ENCODE data around the gene NCAPG. TPM values are rescaled to one million over a fixed set of nuclear protein-coding genes. Genes with fewer than 3 reads are reported as not detected.

The NCAPG gene
- total and polyA plus RNA-seq, 4 donors, result 0.08 to 45.2 (median 0.91) TPM

DNA sequence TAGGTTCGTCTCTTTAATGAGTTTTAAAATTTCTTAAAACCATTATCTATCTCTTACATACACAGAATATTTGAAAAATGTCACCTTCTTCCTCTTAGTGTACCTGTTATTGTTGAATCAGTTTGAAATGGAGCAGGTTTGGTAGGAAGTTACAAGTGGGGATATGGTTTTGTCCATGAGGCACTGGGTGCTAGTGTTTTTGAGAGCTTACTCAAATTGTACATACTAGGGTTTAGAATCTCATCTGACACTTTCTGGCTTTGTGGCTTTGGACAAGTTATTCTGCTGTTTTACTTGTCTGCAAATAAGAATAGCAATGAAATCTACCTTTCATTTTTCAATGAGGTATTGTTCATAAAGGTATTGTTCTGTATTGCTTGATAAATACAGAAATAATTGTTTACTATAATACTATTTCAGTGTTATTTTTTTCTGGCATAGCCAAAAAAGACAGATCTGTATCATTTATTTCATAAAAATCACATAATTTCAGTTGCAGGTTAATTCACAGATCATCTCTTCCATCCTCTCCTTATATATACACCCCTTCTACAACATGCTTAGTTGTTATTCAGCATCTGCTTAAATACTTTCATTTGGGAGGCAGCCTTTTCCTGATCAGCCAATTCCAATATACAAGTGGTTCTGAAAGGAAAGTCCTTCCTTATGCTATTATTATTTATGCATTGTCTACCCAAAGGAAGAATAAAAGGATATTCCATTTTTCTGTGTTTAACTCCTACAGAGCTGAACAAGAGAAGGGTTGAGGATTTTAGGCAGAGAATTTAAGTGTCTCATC is 13.3 kb downstream of the NCAPG start:
- no peak for DNase-seq (ENCODE audit: low spot score)

More for the DNA sequence above, 13.3 kb downstream of the NCAPG start:
- H3K9ac ChIP-seq (ENCODE audit: low read depth in 1 of 2, low read length in 2 of 2), result no peak overlapping the region
- H3K4me1 ChIP-seq (ENCODE audit: control insufficient read depth in 4 of 4, insufficient read depth in 4 of 4, low read length in 3 of 4), result no peaks in the 10 kb centered on the region
- H3K27me3 ChIP-seq (ENCODE audit: control insufficient read depth in 4 of 4, insufficient read depth in 4 of 4, low read length in 3 of 4), result no peaks in the 10 kb centered on the region
- H3K36me3 ChIP-seq (ENCODE audit: control insufficient read depth in 4 of 4, insufficient read depth in 3 of 4, low read depth in 1 of 4, low read length in 3 of 4), result no peaks in the 10 kb centered on the region
- WGBS, result 89% methylated on average over 1 of the region's 1 CpG
- no peak overlapping the region for H3K4me3 ChIP-seq (ENCODE audit: low read depth in 1 of 3, low read length in 3 of 3)
- no peaks in the 10 kb centered on the region for H3K9me3 ChIP-seq (ENCODE audit: control insufficient read depth in 4 of 4, low read length in 3 of 4)
- no peak for TF ChIP-seq EGR1 (IDR thresholded peaks at IDR 0.05; ENCODE audit: low read depth in 2 of 2)
- no peak for TF ChIP-seq YY1 (IDR thresholded peaks at IDR 0.05)
- no peak for TF ChIP-seq HNF4A (conservative IDR thresholded peaks at IDR 0.05)
- no peak for TF ChIP-seq SP1 (IDR thresholded peaks at IDR 0.05)
- TF ChIP-seq FOXA2 (IDR thresholded peaks at IDR 0.05), result no peak
- no peak for TF ChIP-seq RAD21 (IDR thresholded peaks at IDR 0.05)
- TF ChIP-seq NR2F2 (IDR thresholded peaks at IDR 0.05), result no peak
- TF ChIP-seq, protein P1, sequence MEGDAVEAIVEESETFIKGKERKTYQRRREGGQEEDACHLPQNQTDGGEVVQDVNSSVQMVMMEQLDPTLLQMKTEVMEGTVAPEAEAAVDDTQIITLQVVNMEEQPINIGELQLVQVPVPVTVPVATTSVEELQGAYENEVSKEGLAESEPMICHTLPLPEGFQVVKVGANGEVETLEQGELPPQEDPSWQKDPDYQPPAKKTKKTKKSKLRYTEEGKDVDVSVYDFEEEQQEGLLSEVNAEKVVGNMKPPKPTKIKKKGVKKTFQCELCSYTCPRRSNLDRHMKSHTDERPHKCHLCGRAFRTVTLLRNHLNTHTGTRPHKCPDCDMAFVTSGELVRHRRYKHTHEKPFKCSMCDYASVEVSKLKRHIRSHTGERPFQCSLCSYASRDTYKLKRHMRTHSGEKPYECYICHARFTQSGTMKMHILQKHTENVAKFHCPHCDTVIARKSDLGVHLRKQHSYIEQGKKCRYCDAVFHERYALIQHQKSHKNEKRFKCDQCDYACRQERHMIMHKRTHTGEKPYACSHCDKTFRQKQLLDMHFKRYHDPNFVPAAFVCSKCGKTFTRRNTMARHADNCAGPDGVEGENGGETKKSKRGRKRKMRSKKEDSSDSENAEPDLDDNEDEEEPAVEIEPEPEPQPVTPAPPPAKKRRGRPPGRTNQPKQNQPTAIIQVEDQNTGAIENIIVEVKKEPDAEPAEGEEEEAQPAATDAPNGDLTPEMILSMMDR (IDR thresholded peaks at IDR 0.05; ENCODE audit: low read depth, low read length, missing input control), result no peak
- no peak for TF ChIP-seq RXRA (IDR thresholded peaks at IDR 0.05)
- no peak for TF ChIP-seq GABPA (IDR thresholded peaks at IDR 0.05 in 1 of 2, conservative IDR thresholded peaks at IDR 0.05 in 1 of 2)
- TF ChIP-seq JUND (IDR thresholded peaks at IDR 0.05), result no peak
- no peak for TF ChIP-seq FOXA1 (IDR thresholded peaks at IDR 0.05)
- TF ChIP-seq, protein P2, sequence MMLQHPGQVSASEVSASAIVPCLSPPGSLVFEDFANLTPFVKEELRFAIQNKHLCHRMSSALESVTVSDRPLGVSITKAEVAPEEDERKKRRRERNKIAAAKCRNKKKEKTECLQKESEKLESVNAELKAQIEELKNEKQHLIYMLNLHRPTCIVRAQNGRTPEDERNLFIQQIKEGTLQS (IDR thresholded peaks at IDR 0.05), result no peak
- no peak for TF ChIP-seq REST (IDR thresholded peaks at IDR 0.05)
- TF ChIP-seq HNF4G (IDR thresholded peaks at IDR 0.05), result no peak
- TF ChIP-seq TAF1 (conservative IDR thresholded peaks at IDR 0.05), result no peak
- TF ChIP-seq, protein P3, sequence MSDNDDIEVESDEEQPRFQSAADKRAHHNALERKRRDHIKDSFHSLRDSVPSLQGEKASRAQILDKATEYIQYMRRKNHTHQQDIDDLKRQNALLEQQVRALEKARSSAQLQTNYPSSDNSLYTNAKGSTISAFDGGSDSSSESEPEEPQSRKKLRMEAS (IDR thresholded peaks at IDR 0.05), result no peak
- TF ChIP-seq, protein P4, sequence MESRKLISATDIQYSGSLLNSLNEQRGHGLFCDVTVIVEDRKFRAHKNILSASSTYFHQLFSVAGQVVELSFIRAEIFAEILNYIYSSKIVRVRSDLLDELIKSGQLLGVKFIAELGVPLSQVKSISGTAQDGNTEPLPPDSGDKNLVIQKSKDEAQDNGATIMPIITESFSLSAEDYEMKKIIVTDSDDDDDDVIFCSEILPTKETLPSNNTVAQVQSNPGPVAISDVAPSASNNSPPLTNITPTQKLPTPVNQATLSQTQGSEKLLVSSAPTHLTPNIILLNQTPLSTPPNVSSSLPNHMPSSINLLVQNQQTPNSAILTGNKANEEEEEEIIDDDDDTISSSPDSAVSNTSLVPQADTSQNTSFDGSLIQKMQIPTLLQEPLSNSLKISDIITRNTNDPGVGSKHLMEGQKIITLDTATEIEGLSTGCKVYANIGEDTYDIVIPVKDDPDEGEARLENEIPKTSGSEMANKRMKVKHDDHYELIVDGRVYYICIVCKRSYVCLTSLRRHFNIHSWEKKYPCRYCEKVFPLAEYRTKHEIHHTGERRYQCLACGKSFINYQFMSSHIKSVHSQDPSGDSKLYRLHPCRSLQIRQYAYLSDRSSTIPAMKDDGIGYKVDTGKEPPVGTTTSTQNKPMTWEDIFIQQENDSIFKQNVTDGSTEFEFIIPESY (IDR thresholded peaks at IDR 0.05), result no peak
- no peak overlapping the region for H3K27ac ChIP-seq (ENCODE audit: low read depth in 1 of 2, low read length in 2 of 2)

Data from liver (tissue), 9 donors.